Right renal pelvis (tissue), 4 donors: ENCODE results near the gene IMPG1. TPM values are rescaled to one million over a fixed set of nuclear protein-coding genes. Genes with fewer than 3 reads are reported as not detected.
"Not testable (repeated sequence)": the region's sequence is repeated elsewhere in the genome, so short reads cannot be mapped to it uniquely, and the experiment has no call there.

Experiments
- DNase-seq, 4 donors: peaks; one replicate each; pipeline ENCODE4 v3.0.0-alpha.2; 2013; ENCODE audit warnings: low read depth in 4 of 4, low spot score in 3 of 4, missing footprints in 1 of 4
- polyA plus RNA-seq, 4 donors: library from polyadenylated mRNA; unstranded; fragments of 120-200 nt; gene quantifications; one replicate each; pipeline ENCODE4 v1.2.1, GENCODE V29; 2013; ENCODE audit not compliant: insufficient read length in 4 of 4

Gene IMPG1
- polyA plus RNA-seq, 4 donors: 1.8 to 3.5 (median 2.0) TPM

DNA sequence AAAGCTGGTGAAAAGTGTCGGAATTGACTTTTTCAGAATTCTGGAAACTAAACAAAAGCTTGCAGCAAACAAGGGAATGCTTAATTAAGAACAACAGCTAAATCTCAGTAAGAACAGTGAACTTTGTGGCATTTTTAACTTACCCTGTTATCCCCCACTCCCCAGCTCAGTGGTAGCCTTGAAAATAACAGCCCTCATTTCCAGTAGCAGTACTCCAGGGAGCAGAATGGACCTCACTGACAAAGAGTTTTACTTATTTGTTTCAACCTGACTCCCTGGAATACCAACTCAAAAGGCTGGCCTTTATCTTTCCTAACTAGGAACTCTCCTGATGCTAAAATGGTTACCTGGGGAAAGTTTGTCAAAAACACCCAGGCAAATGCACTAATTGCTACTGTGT is 108.9 kb downstream of the IMPG1 start:
- no peak for DNase-seq

DNA sequence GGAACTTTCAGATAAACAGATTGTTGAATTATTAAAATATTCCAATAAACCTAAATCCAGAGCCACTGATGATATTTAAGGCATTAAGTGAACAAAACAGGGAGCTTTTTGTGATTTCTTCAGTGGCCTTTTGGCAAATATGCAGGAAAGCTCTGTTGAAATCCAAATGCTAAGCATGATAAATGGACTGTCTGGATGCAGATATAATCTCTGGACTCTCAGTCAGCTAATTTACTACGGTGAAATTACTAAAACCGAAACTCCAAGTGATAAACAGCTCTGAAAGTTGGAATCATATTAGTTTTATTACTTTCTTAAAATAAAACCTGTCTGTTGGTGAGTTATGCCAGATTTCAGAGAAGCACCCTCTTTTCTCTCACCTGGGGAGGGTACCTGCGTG is 120.3 kb downstream of the IMPG1 start:
- no peak for DNase-seq

DNA sequence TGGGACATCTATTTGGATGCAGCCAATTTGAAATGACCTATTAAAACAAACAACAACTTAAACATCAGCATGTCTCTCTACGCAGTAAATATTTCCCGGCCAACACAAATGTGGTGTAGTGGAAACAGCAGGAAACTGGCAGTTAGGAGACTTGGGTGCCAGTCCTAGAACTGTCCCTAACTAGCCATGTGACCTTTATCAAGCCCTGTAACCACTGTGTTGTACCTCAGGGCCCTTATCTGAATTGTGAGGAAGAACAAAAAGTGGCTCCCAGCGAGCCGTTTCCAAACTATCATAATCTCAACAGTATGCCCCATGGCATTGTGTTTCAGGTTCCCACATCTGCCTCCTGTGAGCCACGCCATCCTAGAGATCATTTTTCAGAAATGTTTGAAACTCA is 124.5 kb downstream of the IMPG1 start:
- no peak for DNase-seq

DNA sequence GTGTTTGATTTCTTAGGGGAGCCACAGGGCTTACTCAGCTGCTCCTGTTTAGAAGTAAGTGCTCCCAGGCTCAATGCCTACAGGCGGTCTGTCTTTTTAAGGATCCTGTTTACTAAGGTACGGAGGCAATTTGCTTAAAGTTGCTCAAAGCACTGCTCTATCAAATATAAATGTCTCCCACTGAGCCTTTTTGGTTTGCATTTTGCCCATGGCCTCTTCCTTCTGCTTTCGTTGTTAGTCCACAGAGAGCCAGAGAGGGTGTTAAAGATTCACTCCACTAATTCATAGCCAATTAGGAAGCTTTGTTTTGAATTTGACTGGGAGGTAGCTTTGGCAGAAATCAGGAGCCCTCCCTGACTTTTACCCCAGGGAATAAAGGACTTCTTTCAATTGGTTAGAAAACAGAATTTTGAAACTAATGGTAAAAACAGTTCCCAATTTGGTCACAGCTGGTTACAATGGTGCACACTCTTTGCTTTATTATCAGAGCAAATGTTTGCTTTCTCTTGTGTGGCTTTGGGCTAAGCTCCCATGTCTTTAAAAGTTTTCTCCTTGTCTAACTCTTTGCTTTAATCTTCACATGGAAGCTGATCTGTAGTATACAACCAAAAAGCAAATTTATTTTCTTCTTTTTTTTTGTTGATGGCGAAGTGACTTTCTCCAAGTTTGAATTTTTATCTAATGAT is 126.2 kb downstream of the IMPG1 start:
- no peak for DNase-seq

DNA sequence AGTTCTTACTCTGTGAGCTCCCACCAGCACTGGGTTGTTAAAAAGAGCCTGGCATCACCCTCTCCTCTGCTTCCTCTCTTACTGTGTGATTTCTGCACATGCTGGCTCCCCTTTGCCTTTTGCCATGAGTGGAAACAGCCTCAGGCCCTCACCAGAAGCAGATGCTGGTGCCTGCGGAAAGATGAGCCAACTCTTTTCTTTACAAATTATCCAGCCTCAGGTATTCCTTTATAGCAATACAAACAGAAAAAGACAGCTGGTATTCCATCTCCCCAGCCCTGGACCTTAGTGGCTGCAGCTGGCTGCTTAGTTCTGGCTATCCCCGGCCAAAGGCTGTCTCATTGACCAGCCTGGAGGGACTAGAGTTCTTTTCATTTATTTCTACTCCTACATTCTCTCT is 129.1 kb downstream of the IMPG1 start:
- DNase-seq: no peak

DNA sequence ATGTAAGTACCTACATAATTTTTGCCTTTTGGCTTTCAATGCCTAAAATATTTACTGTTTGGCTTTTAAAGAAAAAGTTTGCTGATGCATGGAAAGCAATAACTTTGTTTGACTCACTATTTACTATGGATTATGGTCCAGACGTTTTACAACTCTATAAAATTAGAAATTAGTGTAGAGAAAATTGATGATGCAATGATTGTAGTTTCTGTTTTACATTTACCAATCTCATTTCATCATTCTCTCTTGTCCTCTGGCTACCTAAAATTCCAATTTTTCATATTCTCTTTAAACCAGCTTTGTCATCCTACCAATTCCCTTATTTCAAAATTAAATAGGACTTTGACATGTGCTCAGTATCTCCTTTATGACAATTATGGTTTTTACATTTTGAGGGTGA is 131.0 kb downstream of the IMPG1 start:
- DNase-seq: no peak

DNA sequence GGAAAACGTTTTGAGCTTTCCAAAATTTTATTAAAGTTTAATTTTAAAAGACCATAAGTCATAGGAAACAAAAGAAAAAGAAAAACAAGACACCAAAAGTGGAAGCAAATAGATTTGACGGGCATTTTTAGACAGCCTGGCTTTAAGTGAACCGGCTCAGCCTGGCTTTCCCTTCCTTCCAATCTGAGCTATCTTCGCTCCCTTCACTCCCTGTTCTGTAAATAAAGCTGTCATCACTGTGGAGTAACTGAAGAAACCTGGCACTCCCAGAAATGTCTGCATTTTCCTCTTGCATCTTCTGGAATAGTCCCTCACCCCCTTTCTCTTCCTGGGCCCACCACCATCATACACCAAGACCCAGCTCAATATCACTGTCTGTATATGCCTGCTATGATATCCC is 131.9 kb downstream of the IMPG1 start:
- no peak for DNase-seq

DNA sequence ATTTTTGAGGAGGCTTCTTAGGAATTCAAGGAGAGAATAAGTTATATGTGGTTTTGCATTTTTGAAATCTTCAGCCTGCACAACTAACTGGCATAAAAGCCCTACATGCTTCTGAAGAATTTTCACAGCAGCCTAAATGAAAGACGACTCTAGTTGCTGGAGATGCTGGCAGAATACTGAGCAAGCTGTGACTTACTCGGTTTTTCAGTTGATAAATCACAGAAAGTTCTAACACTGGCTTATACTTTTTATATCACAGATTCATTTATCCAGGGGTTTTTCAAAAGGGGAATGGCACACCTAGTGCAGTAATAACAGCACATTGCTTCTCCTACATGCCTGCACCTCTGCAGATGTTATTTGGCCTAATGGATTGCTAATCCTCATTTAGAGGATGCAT is 134.6 kb downstream of the IMPG1 start:
- DNase-seq: no peak

DNA sequence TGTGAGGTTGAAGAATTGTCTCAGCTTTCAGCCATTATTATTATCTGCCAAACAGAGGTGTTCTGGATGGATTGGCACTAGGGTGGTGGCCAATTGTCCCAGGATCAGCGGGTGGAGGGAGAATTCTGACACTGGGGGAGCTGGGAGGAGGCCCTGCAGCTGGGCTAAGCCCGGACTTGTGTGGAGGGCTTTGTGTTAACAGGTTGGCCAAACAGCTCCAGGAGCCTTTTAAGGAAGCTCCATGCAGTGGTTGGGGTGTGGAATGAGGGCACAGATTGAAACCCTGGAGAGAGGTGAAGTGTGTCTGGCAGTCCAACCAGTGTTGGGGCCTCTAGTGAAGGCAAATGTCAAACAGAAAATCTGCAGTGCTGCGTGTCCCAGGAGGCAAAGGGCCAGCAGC is 135.8 kb downstream of the IMPG1 start:
- DNase-seq: no peak

DNA sequence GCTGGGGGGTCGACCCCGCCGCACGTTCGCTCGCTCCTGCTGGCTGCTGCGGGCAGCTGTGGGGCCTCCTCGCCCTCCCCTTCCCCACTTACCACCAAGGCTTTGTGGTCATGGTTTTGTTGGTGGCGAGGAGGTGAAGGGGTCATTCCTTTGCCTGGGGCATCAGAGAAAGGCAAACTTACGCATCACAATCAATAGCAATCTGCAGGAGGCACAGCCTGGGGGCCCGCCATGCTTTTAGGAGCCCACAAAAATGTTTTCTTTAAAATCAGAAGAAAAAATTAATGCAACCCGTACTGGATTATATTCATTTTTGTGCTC is 137.0 kb downstream of the IMPG1 start:
- no peak for DNase-seq

DNA sequence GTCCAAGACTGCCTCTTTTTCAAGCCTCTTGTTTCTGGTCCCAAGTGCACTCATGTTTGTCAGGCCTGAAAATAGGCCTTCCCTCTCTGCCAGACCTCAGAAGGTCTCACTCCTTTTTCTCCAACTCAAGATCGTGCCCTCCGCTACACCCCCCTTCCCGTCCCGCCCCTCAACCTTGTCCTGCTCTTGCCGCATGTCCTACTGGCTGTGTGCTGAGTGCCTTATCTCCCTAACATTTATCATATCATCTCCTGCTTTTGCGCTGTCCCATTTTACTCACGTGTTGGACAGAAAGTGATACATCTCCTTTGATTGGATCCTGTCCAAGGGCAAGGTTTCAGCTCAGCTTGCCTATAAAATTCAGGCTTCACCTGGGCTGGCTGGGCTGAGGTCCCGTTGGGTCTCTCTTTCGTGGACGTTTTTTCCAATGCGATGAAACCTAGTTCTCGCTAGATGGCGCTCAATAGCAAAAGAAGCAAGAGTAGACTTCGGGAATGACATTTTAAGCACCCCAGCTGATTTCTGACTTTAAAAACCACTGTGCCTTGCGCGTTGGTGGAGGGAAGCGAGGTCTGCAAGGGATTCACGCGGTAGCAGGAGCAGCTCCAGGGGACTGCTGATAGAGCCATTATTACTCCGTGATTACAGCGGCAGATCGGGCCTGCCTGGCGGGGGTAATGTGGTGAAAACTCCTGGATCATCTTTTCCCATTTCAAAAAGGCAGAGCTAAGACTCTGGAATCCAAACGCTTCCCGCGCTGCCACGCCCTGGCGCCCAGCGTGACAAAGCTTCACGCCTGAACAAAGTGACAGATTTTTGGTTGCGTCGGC is 137.6 kb downstream of the IMPG1 start:
- DNase-seq: peak; percentile 60 to 75 (median 70)

DNA sequence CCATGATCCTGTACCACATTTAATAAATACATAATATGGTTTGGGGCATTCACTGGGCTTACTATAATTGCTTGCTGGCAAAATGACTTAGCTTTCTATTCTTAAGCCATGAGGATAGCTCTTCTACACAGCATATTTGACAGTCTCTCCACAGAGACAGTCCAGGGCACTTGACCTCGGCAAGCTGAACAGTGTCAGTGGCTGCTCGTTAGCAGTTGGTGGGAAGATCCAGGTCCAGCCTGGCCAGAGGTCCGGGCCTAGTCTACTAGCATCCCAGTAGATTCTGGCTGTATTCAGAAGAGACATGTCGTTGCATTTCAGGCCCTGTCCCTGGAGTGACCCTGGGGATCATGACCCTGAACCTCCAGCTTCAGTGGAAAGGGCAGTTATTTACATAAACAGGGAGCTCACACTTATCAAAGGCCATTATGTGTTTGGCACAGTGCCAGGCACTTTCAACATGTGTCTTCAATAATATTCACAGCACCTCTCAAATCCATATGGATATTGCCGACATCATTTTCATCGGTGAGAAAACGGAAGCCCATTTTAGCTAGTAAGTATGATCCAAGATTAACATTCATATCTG is 139.0 kb downstream of the IMPG1 start:
- no peak for DNase-seq

DNA sequence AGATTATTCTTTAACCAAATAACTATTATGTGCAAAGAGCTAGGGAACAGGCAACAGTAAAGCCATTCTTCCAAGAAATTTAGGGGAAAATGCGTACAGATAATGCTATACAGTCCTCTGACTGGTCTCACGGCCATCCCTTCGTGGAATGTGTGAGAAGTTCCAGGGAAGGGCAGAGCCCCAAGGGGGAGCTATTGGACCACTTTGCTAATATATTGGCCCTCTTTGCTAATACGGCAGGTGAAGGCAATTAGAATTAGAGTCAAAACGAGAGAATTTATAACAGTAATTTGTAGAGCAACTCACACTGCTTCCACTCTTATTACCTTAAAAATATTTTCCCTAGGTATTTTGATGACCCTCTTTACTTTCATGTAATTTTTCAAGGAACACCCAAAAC is 140.4 kb downstream of the IMPG1 start:
- DNase-seq: peak in 2 of 4 donors; percentile 19 to 28

DNA sequence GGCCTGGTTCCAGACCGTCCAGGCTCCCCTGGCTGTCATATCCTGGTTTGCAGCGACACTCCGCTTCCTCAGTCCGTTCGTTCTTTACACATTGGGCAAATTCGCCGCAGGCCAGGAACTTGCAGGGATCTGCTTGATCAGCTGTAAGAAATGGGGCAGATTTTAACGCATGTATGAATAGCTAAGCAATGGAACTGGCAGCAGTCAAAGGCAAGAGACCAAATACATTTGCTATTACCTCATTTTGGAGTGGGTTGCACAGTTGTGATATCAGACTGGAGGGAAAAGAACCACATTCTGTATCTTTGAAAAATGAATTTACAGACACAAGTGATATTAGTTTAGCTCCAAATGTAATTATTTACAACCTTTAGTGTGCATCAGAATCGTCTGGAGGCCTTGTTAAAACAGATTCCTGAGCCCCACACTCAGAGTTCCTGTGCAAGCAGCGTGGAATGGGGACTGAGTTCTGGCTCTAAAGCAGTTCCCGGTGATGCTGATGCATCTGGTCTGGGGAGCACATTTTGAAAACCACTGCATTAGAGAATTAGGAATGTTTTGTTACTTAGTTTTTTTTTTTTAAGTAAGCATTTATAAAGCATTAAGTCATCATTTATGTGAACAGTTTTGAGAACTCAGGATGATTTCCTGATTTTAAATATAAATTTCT is 141.3 kb downstream of the IMPG1 start:
- peak in 1 of 4 donors; percentile 39 for DNase-seq

DNA sequence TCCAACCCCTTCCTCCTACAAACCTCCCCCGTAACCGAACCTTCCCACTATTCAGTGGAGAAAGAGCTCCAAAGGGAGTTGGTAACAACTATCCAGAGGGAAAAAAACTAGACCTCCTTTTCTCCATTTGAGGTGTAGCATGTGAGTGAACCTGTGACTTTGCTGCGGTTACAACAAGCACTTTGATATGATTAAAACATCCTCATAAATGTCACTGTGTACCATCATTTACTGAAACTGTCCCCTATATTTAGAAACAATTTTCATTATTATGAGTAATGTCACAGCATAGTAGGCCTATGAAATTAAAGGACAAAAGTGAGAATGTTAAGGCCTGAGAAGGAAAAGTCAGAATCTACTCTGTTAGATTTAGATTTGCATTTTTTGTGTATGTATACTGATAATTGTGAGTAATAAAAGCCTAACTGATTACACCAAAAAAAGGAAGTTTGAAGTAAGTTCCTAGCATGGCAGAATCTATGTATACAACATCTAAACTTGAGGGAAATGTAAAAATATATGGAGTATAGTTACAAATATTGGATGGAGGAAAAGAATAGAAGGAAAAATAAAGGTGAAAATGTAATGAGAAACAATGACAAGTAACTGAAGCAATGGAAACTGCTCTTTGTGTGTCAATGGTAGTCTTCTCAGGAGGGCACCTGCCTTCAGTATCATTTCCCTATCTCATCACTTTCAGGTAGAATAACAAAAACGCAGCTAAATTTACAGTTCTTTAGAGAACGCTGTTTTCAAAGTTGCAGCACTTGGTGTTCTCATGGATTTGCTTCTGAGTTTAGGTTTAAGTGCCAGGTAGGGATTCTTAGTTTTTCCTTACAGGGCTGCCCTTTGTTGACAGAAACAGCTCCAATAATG is 145.9 kb downstream of the IMPG1 start:
- DNase-seq: no peak

DNA sequence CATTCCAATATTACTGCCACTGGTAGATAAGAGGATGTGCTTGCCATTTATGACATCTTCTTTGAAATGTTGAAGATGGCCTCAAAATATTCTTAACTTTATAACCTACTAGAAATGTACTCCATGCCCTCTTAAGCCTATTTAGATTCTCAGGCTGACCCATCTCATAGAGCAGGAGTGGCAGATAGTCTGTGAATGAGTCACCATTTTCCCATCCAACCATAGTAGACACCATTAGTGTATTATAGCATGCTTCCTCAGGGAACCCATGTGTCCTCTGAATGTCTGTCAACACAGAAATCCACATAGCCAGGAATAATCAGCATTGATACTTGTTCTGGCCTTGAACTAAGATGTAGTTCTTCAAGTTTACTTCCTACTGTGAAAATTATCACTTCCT is 150.2 kb downstream of the IMPG1 start:
- DNase-seq: no peak

DNA sequence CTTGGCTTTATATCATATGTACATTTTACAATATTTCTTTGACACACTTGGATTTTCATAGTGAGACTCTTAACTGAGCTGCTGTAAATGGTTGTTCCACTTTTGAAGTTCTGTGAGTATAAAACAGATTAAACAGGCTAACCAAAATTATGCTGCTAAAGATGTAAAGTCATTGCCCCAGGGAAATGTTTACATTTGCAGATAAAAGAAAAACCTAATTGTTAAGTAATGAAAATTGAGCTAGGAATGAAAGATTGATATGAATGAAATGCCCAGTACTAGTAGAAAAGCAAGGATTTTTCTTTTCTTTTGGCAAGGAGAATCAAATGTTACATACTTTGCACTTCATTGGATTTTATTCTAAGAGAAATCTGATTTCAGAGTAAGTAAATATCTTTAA is 159.4 kb downstream of the IMPG1 start:
- no peak for DNase-seq

DNA sequence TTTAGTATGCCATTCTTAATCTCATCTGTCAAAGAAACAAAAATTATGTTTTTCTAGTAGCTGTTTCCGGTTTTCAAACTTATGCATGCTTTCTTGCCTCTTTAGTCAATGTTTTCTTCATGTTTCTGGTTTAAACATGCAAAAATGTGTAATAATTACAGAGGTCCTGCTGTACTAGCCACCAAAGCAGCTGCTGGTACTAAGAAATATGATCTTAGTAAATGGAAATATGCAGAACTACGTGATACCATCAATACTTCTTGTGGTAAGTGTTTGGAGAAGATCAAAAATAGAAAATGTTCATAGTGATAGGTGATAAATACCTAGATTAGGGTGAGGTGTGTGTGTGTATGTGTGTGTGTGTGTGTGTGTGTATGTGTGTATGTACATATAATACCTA is 165.0 kb downstream of the IMPG1 start:
- no peak for DNase-seq

DNA sequence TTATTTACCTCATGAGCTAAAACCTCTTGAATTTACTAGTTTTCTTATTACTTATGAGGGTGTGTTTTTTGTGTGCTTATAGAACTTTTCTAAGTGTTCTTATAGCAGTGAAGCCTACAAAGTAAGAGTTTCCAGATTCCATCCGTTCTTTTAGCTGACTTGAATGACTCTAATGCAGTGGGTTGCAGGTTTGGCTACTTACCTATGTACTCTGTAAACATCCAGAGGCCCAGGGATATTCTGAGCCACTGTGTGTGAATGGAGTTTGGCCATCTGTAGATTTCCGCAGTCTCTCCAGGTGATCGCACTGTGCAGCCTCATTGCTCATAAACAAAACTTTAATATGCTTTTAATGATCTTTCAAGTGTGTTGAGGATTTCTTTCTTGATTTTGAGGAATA is 165.6 kb downstream of the IMPG1 start:
- no peak for DNase-seq

DNA sequence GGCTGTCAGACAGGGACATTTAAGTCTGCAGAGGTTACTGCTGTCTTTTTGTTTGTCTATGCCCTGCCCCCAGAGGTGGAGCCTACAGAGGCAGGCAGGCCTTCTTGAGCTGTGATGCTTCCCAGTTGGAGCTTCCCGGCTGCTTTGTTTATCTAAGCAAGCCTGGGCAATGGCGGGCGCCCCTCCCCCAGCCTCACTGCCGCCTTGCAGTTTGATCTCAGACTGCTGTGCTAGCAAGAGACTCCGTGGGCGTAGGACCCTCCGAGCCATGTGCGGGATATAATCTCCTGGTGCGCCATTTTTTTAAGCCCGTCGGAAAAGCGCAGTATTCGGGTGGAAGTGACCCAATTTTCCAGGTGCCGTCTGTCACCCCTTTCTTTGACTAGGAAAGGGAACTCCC is 167.3 kb downstream of the IMPG1 start:
- not testable (repeated sequence) for DNase-seq
